NCI-H69 (cell line): ENCODE measurements around the gene PTPRCAP.

ENCODE experiments used
- DNase-seq: peaks from one replicate; lab custom pipeline; 2025; lab: John Stamatoyannopoulos, UW

Gene PTPRCAP

DNA sequence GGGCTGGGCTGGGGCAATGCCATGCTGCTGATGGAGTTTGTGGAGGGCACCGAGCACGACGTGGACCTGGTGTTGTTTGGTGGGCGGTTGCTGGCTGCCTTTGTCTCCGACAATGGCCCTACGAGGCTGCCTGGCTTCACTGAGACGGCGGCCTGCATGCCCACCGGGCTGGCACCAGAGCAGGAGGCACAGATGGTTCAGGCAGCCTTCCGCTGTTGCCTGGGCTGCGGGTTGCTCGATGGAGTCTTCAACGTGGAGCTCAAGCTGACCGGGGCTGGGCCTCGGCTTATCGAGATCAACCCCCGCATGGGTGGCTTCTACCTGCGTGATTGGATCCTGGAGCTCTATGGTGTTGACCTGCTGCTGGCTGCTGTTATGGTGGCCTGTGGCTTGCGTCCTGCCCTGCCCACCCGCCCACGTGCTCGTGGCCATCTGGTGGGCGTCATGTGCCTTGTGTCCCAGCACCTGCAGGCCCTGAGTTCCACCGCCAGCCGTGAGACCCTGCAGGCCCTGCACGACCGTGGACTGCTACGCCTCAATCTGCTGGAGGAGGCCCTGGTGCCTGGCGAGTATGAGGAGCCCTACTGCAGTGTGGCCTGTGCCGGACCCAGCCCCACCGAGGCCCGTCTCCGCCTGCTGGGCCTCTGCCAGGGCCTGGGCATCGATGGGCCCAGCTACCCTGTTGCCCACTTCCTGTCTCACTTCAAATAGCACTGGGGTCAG, 13.4 kb downstream of the PTPRCAP start:
- no peak for DNase-seq

DNA sequence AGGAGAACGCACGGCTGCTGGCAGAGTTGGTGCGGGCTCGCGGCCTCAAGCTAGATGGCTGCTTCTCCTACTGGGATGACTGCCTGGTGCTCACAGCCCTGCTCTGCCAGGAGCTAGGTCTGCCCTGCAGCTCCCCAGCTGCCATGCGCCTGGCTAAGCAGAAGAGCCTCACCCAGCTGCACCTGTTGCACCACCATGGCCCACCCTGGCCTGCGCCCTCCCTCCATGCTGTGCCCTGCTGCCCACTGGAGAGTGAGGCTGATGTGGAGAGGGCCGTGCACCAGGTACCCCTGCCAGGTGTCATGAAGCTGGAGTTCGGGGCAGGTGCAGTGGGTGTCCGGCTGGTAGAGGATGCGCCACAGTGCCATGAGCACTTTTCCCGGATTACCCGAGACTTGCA, 14.0 kb downstream of the PTPRCAP start:
- no peak for DNase-seq

DNA sequence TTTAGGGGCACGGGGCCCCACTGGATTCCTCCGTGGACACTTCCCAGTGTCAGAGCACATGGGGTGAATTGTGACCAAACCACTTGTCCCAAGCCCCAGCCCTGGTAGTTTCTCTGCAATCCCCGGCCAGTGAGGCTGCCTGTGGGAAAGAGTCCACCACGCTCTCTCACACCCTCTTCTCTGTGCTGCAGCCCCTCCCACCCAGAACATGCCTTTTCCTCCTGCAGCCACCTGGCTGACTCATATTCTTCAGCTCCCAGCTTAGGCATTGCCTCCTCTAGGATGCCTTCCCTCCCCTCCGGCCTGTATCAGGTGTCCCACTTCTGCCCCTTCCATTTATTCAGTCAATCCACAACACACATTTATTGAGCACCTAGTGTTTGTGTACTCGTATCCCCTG, 14.6 kb downstream of the PTPRCAP start:
- peak; percentile 20 for DNase-seq

GRCh38 chr11:67421430-67422031, 16.0 kb downstream of the PTPRCAP start:
- no peak for DNase-seq

DNA sequence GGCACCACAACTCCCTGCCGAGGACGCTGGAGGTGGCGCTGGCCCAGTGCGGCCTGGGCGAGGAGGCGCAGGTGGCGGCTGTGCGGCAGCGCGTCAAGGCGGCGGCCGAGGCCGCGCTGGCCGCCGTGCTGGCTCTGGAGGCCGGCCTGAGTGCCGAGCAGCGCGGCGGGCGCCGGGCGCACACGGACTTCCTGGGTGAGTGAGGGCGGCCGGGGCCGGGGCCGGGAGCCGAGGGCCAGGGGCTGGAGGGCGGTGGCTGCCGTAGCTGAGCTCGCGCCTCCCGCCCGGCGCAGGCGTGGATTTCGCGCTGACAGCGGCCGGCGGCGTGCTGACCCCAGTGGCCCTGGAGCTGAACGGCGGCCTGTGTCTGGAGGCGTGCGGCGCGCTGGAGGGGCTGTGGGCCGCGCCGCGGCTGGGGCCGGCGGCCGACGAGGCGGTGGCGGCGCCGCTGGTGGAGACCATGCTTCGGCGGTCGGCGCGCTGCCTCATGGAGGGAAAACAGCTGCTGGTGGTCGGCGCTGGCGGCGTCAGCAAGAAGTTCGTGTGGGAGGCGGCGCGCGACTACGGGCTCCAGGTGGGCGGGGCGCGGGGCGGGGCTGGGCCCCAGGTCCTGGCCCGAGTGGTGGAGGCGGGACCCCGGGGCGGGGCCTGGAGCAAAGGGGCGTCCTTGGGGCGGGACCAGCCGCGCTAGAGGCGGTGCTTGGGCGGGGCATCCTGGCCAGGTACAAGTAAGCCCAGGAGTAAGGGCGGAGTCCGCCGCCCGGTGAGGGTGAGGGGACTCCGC, 16.6 kb downstream of the PTPRCAP start:
- peak; percentile 98 for DNase-seq

- peak; percentile 49 for DNase-seq
Measured at GRCh38 chr11:67420147-67420645, 17.3 kb downstream of the PTPRCAP start.

GRCh38 chr11:67419325-67420049, 18.0 kb downstream of the PTPRCAP start:
- no peak for DNase-seq

- peak; percentile 85 for DNase-seq
Measured at GRCh38 chr11:67418476-67419281, 18.8 kb downstream of the PTPRCAP start.

DNA sequence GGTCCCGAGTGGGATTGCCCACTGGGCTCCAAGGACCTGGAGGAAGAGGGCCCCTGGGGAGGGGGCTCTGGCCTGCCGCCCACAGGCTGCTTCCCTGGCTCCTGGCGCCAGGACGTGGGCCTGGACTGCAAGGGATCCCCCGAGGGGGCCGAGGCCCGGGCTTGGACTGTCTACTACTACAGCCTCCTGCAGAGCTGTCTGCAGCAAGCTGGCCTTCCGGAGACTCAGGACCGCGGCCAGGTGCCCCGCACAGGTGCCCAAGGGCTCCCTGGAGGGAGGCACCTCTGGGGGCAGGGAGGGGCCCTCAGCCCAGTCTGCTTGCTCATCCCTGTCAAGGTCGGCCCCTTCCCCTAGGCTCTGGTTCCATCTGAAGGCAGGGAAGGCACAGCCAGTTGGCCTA, 20.1 kb downstream of the PTPRCAP start:
- peak; percentile 66 for DNase-seq

DNA sequence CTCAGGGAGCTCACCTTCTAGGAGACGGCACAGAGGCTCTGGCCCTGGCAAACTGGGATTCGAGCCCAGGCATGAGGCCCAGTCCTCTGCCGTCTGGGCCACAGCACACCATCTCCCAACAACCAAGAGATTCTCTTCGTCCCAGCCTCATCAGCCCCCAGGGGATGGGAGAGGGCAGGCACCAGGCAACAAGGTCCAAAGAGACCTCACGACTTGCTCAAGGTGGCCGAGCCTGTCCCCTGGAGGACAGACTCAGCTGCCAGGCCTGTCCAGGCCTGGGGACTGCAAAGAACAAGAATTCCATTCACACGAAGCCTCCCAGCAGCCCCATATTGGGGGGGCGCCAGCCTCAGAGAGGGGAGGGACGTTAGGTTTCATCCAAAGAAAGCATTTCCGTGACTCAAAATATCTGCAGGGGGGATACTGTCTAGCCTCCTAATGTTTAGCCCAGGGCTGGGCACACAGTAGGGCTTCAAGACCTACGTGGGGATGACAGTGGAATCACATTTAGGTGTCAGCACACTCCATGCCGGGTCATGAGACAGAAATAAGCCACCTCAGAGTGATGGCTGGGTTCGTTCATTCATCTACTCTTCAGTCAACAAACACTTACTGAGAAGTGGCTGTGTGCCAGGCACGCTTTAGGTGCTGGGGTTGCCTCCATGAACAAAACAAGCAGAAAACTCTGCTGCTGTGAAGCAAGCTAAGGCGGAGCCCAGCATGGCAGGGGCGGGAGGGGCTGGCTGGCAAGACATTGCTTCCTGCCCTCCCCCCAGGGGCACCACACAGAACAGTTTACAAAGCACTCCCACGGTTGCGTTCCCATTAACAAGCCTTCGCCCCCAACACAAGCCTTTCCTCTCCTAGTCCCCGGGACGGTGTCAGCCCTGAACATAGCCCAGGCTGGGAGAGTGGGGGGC, 20.8 kb downstream of the PTPRCAP start:
- peak; percentile 98 for DNase-seq

DNA sequence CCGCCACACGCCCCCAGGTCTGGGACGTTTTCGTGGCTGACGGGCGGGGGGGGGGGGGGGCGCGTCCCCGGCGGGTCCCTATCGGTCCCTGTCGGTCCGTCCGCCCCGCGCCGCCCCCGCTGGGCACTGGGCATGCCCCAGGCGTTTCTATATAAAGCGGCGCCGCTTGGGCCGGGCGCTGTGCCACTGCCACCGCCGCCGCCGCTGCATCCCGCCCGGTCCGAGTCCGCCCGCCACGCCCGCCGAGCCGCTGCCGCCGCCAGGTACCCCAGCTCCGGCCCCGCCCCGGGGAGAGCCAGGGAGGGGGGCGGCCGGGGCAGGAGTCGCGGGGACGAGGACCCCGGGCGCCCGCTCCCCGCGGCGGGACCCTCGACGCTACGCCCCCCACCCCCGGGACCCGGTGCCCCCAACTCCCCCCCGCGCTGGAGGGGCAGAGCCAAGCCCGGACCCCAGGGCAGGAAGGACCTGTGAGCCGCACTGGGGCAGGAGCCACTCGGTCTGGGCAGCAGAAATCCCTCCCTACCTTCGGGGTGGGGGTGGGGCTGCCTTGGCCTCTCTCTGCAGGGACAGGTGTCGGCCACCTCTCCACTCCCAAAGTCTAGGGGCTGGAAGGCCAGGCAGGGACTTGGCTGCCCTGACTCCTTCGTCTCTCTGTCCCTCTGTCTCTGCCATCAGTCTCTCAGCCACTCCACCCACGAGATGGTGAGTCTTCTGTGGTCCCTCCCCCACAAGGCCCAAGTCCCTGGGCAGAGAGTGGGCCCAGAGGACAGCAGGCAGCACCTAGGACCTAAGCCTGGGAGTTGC, 21.8 kb downstream of the PTPRCAP start, which contains the start of gene CARNS1:
CARNS1 (plus strand) TSS at position 178 of the 804 bp plus-strand sequence; CDS start at position 700, 522 bp downstream.
- peak; percentile 57 for DNase-seq

DNA sequence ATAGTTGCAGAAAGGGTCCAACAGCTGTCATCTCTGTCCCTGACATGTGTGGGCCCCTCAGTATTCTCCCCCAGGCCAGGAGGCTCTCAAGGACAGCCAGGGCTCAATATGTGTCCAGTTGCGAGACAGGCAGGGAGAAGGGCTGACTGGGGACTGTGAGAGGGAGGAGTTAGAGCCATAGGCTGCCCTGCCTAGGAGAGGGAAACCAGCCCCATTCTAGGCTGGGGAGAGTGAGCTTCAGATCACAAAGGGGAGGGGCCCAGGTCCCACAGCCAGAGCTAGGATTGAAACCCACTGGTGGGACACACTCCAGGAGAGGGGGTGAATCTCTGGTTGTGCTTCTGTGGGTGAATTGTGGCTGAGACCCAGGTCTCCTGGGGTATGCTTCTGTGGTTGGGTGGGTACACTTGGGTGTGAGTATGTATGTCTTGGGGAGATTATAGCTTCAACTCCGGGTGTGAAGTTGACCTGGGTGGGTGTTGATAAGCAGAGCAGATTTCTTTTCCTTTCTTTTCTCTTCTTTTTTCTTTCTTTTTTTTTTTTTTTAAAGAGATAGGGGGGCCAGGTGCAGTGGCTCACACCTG, 24.1 kb downstream of the PTPRCAP start:
- no peak for DNase-seq

DNA sequence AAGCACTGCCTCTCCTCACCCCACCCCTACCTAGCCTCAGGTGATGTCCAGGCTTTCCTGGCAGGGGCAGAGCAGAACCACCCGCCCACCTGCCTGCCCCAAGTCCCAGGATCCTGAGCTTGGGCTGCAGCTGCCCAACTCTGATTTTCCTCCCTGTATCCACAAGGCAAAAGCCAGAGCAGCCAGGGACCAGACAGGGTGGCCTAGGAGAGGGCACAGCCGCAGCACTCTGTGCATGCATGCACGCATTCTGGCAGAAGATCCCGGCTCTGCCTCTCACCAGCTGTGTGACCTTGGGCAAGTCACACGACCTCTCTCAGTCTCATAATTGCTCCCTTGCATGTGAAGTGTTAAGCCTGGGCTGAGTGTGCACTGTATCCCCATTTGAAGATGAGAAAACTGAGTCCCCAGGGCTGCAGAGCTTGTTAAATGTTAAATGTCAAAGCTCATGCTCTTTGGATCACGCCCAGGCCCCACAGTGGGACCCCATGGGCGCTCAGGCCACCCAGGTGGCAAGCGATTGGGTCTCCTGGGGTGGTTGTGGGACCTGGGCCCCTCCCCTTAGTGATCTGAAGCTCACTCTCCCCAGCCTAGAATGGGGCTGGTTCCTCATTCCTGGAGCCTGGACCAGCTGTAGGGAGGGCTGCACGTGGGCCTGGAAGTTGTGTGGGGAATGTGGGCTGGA, 24.8 kb downstream of the PTPRCAP start:
- no peak for DNase-seq

- DNase-seq = peak; percentile 51
Measured at GRCh38 chr11:67411785-67412152, 25.7 kb downstream of the PTPRCAP start.

DNA sequence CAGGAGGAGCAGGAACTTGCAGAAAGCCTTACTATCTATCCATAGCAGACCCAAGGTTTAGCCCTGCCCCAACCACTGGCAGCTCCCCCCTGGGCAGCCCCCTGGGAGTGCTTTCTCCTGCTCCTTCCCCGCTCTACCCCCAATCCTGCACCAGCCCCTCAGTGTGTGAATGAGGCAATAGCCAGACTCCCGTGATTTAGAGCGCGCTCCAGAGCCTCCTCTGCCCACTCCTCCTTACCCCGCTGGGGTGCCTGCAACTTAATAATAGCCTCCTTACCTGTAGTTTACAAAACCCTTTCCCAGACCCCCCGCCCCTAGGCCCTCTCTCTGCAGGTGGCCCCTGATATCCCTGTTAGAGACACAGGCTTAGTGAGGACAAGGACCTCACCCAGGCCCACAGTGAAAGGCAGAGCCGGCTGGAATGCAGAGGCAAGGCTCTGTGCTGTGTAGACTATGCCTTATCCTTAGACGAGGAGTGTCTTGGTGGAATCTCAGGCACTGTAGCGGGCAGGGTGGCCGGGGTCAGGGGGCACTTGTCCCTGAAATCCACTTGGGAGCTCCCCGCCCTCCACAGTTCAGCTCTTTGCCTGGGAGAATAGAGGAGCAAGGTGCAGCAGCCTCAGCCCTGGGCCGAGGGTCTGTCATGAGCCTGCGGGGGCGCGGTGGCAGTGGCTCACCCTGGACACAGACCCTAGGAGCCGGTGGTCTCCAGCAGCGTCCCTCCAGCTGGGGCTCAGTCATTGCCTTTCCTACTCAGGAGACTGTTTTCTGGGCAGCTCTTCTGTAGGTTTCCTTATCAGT, 26.3 kb downstream of the PTPRCAP start:
- DNase-seq = peak; percentile 60

GRCh38 chr11:67410369-67410831, 27.1 kb downstream of the PTPRCAP start:
- DNase-seq = no peak

- peak; percentile 92 for DNase-seq
Measured at GRCh38 chr11:67409781-67410368, 27.6 kb downstream of the PTPRCAP start.
